GM21515 (cell line): Measurements from ENCODE around the gene TPCN2.

ENCODE experiments used
- ATAC-seq: cut with Tn5 transposase; IDR thresholded peaks from one replicate; pipeline ENCODE4 v1.9.1; 2021; ENCODE audit not compliant: unreplicated experiment

The TPCN2 gene

GRCh38 chr11:69183613-69184012 lies 134.9 kb downstream of the TPCN2 start:
- no peak for ATAC-seq
